Endothelial cell of hepatic sinusoid (primary cell): ENCODE measurements around the gene CXCL14.

ENCODE experiments used
- in situ Hi-C: cut with HindIII; loops from 2 replicates; pipeline ENCODE4 v1.10.0; 2017; ENCODE audit warnings: low sequenced_read_pairs

CXCL14 gene, protein sequence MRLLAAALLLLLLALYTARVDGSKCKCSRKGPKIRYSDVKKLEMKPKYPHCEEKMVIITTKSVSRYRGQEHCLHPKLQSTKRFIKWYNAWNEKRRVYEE

DNA sequence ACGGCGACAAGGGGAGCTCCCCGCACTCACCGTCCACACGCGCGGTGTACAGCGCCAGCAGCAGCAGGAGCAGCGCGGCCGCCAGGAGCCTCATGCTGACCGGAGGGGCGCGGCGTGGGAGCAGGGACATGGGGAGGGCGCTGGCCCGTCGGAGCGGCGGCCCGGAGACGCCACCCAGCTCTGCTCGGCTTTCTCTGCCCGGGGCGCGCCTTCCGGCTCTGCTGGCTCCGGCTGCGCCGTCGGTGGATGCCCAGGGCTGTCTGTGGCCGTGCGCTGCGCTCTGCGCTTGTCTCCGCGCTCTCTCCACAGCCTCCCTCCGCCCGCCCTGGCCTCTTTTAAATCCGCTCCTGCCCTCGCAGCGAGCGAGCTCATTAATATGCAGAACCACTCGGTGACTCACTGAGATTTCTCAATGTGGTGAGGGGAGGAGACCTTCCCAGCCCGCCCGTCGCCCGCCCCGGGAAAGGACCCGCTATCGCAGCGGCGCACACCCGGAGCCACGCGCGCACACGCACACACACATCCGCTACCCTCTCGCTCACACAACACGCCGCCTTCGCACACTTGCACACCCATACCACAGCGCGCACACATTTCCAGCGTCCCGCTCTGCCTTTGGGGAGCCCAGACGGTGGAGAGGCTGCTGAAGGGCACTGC lies at the start of gene CXCL14:
CXCL14 (minus strand) TSS at position 307 of the 657 bp plus-strand sequence; CDS start at position 94, 213 bp downstream.
- in situ Hi-C loops: no loop called here

DNA sequence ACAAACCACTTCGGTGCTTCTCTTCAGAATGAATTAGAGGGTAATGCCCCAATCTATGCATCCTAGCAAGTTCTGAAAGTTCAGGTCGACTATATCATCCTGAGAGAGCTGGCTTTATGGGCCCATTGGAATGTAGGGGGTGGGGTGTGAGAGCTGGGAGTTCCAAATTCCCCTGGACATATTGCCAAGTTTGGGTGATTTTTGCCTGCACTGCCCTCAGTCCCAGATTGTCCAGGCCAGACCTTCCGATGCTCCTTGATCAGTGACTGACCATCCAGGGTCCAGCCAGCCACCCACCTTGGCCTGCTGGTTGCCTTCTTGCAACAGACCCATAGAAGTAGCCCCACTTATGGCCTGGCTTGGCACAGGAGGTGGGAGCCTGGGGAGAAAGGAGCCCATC lies 47.8 kb upstream of the CXCL14 start:
- in situ Hi-C loops: no loop called here

DNA sequence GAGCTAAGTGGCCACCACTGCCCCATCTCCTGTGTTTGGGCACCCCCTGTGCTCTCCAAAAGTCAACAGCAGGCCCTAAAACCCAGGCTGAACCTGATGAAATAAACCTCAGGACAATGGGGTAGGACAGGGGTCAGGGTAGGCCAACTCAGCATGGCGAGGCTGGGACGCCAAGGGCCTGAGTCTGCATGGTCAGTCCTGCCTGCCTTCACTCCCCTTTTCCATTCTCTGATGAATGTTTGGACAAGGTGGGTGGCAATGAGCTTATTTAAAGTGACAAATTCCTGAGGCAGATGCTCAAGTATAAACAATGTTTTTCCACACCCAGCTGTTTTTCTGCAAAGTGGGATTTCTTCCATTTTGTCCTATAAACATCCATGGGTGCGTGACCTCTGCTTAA lies 47.2 kb upstream of the CXCL14 start:
- in situ Hi-C loops: no loop called here

DNA sequence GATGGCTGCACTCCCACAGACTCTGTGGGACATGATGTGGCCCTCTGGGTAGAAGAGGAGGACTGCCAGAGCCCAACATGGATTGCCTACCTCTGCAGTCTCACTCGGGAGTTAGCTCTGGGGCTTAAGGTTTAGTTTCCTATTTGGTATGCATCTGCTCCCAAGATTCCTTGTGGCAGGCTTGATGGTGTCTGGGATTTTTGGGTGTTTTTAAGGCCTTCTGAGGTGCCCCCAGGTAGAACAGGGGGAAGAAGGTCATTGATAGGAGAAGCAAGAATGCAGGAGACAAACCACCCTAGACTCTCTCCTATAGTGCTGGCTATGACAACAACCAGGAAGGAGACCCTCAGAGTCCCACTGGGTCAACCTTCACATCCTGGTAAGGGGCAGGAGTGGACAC lies 46.7 kb upstream of the CXCL14 start:
- in situ Hi-C loops: no loop called here

DNA sequence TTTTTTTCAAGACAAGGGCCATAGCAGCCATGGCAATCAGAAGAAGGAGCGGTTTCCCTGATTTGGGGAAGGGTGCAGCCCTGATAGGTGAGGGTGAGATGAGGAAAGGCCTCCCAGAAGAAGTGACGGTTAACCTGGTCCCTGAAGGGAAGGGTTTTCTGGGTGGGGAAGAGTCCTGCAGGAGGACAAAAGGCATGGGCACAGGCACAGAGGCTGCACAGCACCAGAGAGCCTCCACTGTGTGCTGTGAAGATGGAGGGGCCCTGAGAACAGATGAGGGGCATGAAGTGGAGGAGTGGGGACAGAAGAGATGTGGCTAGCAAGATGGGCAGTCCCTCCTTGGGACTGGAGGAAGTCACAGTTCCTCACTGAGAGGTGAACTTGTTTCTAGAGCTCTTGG lies 46.3 kb upstream of the CXCL14 start:
- in situ Hi-C loops: no loop called here

DNA sequence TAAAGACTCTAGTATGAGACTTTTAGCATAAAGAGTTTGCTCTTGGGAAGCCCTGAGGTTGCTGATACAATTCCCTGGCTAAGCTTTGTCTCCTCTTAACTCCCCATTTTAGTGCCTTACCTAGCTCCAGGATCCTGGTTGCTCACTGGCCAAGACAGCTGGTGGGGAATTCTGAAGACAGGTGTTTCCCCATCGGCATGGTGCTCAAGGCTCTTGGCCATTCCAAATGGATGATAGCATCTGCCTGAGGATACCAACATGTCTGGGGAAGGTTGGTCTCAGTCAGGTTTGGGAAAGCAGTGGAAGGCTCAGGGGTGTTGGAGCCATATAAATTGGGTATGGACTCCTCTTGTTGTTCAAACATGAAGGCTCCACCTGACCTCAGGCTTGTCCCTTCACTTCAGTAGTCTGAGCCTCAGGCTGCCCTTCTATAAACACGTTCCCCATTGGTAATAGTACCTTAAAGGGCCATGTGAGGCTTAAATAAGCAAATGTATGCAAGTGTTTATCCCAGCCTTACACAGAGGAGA lies 44.5 kb upstream of the CXCL14 start:
- in situ Hi-C loops: no loop called here

DNA sequence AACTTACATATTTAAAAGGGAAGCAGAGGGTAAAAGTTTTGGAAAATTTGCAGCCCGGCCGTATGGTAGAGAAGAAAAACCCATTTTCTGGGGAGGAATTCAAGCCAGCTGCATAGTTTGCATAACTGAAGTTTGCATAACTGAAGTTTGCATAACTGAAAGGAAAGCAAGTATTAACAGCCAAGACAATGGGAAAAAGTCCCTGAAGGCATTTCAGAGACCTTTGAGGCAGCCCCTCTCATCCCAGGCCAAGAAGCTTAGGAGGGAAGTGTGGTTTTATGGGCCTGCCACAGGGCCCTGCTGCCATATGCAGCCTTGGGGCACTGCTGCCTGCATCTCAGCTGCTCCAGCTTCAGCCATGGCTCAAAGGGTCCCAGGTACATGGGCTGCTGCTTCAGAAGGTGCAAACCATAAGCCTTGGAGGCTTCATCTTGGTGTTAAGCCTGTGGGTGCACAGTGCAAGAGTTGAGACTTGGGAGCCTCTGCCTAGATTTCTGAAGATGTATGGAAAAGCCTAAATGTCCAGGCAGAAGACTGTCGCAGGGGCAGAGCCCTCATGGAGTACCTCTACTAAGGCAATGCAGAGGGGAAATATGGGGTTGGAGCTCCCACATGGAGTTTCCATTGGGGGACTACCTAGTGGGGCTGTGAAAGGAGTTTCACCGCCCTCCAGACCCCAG lies 36.9 kb upstream of the CXCL14 start:
- in situ Hi-C loops: no loop called here

DNA sequence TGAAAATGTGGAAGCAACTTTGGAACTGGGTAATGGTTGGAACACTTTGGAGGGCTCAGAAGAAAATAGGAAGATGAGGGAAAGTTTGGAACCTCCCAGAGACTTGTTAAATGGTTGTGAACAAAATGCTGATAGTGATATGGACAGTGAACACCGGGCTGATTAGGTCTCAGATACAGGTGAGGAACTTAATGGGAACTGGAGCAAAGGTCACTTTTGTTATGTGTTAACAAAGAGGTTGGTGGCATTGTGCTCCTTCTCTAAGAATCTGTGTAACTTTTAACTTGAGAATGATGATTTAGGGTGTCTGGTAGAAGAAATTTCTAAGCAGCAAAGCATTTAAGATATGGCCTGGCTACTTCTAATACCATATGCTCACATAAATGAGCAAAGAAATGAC lies 36.4 kb upstream of the CXCL14 start:
- in situ Hi-C loops: no loop called here

DNA sequence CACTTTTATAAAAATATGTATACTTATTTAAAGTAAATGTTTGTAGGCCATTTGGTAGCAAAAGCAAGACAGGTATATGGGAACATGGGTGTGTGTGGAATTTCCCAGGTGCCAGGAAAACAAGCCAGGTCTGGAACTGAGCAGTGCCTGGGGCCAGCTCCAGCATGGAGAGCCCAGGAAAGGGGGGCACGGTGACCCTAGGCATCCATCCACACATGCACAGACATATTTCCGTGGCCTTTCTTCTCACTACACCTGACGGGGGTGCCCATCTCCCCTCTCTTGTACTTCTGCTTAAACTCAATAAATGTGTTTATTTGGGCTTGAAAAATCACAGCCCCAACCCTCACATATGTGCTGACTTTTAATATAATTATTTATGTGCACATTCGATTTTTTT lies 31.2 kb upstream of the CXCL14 start:
- in situ Hi-C loops: no loop called here

DNA sequence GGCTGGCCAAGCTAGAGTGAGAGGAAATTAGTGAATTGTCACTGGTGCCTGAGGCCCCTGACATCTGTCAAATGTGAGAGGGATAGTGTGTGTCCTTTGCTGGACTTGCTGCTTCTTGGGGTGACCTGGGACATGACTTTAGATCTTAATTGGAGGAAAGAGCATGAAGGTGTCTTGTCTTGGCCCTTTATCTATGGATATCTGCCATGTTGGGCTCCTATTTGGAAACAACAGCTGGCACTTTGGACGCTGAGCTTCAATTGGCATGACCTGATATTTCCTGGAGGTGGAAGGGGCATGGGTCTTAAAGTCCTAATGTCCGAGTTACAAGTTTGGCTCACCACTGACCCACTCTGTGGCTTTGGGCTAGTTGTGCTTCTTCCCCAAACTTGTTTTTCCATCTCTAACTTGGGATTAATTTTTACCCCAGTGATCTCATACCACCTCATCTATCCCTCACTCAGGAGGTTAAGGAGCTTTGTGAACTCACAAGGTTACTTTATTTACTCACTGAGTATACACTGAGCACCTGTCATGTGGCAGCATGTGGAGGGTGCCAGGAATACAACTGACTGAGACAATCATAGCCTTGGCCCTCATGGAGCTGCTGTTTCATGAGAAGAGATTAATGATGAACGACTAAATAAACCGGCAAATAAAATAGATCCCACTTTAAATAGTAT lies 30.1 kb upstream of the CXCL14 start:
- in situ Hi-C loops: no loop called here

DNA sequence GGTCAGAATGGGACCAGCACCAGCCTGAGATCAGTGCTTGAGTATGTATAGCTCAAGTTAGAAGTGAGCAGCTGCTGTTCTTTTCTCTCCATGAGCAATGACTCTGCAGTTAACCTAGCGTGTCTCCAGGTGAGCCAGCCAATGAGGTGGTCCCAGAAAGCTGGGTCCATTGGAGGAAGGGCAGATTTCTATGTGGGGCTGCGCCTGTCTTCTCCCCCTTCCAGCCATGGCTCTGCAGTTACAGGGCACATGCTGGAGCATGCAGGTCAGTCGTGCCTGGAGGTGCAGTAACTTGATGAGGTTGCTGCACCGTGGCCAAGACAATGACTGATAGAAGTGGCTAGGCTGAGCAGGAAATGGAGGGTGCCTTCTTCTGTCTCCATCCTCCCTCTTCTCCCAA lies 29.6 kb upstream of the CXCL14 start:
- in situ Hi-C loops: no loop called here

DNA sequence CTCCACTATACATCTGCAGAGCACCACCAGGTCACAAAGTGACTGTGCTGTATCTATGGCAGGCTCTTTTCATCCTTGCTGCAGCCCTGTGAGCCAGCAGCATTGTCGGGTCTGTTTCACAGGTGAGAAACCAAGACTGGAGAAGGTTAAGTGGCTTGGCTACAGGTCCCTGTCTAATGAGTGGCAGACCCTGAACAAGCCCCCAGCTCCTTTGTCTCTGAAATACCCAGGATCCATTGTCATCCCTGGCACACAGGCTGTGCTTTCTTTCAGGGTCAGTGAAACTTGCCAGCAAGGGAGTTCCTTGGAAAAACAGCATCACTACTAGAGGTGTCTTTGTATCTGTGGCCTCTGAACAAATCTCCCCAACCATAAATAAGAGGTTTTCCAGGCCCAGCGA lies 27.6 kb upstream of the CXCL14 start:
- in situ Hi-C loops: no loop called here

DNA sequence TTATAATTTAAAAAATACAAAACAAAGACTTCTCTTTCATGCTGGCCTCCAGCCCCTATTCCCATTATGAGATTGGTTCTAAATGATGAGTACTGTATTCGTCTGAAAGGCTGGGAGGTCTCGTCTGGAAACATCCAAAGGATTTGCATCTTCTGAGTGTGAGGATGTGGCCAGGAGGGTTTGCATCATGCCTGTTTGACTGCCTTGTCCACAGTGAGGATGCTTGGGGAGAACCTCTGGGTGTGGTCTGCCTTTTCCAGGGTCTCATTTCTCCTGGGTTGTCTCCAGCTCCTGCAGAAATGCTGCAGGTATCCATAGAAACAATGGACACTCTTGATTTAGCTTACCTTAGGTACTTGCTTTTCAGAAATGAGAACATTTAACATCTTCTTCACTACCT lies 26.4 kb upstream of the CXCL14 start:
- in situ Hi-C loops: no loop called here

DNA sequence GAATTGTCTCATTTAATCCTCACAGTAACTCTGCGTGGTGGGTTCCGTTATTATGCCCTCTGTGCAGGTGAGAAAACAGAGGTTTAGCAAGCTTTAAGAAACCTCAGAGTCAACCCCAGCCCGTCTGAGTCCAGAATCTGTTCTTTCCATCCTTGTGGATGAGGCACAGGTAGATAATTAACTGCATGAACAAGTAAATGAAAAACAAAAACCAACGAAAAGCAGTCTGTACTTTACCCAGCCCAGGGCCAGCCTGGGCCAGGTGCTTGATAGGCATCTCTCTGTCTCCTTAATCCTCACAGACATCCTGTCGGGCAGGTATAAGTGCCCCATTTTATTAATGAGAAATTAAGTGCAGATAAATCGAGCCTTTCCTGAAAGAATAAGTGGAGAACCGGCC lies 25.3 kb upstream of the CXCL14 start:
- in situ Hi-C loops: no loop called here

DNA sequence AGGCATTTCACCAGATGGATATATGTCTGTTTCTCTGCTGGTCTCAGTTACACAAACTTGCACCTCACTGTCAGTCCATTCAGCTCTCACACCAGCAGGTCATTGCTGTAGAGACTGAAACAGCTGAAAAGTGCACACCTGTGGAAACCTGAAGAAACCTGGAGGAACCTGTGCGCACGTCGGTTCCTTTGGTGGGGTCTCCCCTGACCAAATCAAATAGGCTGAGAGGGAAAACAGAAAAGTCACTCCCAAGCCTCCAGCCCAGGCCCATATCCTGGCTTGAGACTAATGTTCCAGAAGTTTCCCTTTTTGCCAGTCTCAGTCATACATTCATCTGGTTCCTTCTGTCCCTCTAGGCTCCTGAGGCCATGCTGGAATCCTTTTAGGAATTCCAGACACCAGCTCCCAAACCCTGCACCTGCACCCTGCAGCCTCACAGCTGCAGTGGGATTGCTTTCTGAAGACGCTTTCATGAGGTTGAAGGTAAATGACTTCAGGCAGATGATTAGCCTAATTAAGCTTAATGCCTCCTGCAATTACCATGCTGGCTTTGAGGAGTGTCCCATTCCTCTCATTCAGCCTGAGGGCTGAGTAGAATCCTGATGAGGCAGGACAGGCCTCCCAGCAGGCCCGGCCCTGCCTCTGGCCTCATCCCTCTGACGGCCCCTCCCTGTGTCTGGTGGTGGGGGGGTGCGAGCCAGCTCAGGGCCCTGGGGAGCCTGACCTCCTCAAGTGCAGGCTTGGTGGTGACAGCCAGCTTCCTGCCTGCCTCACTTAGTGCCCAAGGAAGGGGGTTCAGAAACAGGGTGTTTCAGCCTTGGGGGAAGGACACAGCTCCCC lies 24.3 kb upstream of the CXCL14 start:
- in situ Hi-C loops: no loop called here

DNA sequence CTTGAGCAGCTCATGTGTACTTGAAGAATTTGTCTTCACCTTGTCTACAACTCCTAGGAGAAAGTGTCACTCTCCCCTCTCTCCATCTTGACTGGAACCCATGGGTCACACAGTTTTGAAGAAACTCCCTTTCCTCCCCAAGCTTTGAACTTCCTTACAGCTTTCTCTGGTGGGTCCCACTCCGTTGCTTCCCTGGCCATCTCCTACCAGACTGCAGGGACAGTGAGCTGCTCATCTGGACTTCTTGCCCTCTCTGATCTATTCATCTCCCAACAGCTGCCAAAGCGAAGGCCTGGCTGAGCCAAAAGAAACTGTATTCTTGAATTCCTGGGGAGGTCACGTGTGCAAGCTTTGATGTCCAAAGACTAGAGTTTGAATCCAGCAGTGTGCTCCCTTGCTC lies 22.7 kb upstream of the CXCL14 start:
- in situ Hi-C loops: no loop called here

DNA sequence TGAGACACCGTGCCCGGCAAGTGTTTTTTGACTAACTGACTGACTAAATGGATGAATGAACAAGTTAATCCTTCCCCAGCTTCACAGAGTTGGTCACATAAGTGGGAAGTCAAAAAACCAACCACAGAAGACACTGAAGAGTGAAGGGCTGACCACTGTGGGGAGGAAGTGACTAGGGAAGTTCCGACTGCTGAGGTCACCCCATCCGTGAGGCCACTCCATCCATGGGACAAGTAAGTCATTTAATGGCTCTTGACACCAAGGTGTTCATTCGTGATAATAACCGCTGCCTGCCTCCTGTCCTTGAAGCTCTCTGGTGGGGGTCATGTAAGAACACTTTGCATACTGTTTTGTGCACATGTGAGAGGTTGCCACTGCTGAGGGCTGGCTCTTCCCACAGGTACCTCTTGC lies 22.2 kb upstream of the CXCL14 start:
- in situ Hi-C loops: no loop called here

DNA sequence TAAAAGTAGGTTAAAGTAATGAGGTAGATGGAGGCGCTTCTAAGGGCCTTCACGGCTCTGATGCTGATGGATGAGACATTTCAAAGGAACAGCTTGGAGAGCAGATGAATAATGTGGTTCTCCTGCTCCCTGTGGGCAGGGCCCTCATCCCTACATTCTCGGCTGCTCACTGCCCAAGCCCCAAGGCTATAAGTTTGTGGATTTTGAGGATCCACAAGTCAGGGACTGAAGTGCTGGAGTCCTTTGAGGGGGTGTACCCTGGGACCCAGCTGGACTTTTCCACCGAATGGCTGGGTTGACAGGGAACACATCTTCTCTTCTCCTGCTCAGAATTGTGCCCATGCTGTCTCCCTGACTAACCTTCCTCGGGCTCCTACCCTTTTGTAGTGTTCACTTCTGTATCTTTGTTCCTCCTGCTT lies 21.4 kb upstream of the CXCL14 start:
- in situ Hi-C loops: no loop called here

DNA sequence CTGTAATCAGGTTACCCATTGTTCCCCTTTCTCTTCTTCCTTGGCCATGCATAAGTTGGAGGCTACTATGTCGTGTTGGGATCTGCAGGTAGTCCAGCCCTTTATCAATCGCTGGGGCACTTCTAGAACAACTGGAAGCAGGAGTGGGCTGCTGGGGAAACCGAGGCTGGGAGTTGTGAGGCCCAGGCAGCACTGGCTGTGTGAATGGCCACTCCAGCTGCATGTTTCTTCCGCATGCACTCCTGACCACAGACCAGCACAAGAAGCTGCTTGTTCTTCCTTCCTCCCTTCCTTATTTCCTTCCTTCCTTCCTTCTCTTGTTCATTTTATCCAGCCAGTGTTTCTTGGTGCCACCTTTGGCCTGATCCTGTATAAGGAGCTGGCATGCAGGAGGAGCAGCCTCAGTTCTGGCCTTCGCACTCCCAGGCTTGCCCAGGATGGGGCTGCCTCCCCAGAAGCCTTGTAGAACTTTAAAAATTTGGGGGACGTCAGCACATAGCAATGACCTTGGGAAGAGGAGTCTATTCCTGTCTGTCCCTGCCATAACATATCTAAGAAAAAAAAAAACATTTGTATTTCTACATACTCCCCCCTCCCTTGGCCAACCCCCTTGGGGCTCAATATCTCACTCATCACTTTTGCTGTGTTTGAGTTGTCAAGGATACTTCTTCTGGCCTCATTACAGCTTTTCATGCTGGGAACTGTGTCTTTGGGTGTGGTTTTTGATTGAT lies 20.8 kb upstream of the CXCL14 start:
- in situ Hi-C loops: no loop called here

DNA sequence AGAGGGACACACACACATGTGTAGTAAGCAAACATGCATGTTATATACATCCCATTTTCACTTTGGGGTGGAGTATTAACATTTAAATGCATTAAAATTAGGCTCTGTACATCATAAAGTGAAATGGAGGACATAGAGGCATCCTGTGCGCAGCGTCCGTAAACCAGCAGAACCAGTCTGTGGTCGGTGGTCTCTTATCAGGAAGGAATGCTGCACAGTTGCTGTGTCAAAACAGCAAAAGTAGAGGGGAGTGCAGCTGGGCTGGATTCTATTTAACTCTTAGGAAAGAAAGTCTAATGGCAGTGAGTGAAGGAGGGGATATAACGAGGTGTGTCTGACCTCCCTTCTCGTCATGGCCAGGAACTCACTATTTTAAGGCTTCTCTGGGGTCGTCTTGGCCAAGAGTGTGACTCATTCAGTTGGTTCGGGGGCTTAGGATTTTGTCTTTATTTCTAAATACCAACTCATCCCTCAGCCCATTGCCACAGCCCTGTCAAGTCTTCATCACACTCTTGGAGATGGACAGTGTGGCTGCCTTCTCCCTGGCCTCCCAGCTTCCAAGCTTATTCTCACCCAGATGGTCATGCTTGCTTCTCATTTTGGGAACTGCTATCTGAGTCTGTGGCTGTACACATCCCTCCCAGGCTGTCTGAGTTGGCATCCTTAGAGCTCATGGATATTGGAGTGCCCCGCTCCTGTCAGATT lies 20.1 kb upstream of the CXCL14 start:
- in situ Hi-C loops: no loop called here
